Measurements from ENCODE around the gene PRSS22.
A peak's percentile ranks its signal among the peaks of the same experiment; 100 is the strongest.

The PRSS22 gene

DNA sequence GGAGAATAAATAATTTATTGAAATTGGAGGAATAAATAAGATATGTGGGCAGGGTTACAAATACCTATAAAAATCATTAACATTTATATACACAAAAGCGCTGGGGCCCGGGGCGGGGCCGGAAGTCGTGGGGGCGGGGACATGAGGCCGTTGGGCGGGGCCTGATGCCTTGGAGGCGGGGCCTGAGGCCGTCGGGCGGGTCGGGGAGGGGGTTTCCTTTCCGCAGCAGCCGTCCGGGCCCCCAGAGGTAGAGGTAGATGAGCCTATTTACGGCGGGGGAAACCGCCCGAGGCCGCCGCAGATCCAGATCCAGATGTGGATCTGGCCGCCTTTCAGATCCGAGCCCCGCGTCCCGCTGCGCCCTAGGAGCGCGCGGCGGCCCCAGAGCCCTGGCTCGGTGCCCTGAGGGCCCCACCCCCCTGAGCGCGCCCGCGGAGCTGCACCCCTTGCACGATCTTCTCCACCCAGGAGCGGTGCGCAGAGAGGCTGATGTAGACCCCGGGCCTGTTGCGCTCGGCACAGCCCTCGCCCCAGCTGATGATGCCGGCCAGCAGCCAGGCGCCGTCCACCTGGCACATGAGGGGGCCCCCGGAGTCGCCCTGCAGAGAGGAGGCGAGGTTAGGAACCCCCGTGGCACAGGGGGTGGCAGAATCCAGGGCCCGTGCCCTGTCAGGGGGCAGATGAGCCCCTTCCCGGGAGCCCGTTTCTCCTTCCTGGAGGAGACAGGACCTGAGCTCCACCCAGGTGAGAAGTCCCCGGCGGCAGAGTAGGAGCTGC lies 5.1 kb downstream of the PRSS22 start:
- DNase-seq (ENCODE audit: low spot score) = no peak

DNA sequence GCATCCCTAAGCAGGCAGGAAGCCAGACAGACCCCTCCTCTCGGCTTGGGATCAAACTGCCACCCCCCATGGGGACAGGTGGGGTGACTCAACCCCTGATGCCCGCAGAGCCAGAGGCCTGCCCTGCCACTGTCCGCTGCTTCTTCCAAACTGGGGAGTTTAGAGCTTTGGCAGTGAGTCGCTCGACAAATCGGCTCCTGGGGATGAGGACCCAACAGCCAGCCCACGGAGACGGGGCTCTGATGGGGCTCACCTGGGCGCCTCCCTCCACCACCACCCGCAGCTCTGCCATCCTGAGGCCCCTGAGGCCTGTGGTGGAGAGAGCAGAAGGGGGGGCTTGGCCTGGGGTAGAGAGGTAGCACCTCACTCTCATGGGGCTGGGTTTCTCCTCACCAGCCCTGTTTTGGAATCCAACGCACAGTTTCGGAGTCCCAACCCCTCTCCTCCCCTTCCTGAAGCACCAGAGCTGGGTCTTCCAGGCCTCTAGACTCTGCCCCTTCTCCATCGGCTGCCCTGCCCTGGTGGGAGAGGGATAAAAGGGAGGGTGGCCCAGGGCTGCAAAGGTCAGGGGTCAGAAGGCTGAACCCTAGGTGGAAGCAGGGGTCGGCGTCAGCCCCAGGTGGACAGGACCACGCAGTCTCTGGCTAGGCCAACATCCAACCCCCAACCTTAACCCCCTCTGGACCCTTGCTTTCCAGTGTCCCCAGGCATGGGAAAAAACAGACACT lies 5.8 kb downstream of the PRSS22 start:
- no peak for DNase-seq (ENCODE audit: low spot score)

DNA sequence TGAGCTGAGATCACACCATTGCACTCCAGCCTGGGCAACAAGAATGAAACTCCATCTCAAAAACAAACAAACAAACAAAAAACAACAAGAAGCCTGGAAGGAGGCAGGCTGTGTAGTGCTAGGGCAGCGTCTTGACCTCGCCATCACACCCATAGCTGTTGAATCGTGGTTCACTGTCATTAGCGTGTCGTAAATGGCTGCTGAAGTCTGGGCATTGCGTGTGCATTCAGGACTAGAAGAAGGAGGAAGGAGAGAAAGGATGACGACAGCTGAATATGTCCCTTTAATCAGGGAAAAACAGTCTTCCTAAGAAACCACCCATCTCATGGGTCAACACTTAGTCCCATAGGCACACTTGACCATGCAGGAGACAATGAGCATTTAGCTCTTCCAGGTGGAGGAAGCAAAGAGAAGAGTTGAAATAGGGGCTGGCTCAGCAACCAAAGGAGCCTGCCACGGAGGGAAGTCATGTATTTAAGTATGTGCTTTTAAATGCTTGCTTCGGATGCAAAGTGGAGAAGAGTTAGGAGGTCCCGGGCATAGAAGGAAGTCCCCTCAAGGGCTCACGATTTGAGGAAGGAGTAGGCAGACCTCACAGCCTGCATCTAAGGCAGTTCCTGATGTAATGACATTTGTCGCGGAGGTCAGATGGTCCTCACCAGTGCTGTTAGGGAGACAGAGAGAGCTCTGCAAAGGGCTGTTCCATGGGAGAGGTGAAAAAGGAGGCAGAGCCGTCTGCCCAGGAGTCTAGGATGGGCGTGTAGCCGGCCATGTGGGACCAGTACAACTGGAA lies 8.8 kb downstream of the PRSS22 start:
- no peak for DNase-seq (ENCODE audit: low spot score)

DNA sequence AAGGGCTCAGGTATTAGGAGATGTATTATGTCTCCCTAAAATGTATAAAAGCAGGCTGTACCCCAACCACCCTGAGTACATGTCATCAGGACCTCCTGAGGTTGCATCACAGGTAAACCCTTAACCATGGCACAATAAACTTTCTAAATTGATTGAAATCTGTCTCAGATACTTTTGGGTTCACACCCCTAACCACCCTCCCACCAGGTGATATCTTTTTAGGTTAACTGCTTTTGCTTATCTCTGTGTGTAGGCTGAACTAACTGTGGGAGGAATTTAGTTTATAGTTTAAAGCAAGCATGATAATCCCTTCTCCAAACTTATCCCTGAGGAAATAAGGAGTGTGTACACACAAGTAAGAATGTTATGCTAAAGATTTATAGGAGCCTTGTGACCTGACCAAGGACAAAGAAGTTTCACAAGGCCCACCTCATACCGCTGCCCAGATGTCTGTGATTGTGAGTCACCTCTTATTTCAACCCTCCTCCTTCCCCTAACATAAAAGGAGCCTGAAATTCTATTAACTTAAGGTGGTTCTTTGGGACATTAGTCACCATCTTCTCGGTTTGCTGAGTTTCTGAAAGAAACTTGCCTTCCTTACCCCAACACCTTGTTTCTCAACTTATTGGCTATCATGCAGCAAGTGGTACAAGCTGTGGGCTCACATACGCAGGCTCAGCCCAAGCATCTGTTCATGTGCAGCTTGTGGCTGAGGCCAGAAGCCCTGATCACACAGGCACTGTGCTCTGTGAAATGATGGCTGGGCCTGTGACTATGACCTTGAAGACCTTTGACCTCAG lies 11.3 kb downstream of the PRSS22 start:
- no peak for DNase-seq (ENCODE audit: low spot score)

DNA sequence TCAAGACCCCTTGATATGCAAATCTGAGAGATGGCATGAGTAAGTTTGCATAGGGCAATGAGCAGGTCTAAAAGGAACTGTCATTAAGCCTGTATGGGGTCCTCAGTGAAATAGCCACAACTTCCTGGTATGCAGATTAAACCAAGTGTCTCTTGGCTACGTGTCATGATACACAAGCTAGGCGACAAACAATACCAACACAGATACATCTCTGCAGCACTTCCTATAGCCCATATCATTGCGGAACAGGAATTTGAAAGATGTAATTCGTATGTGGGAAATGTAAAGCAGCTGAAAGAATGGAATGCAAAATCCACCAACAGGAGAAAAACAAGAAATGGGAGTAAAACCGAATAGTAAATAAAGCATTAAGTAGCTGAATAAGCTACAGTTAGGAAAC lies 12.9 kb downstream of the PRSS22 start:
- DNase-seq (ENCODE audit: low spot score) = no peak

DNA sequence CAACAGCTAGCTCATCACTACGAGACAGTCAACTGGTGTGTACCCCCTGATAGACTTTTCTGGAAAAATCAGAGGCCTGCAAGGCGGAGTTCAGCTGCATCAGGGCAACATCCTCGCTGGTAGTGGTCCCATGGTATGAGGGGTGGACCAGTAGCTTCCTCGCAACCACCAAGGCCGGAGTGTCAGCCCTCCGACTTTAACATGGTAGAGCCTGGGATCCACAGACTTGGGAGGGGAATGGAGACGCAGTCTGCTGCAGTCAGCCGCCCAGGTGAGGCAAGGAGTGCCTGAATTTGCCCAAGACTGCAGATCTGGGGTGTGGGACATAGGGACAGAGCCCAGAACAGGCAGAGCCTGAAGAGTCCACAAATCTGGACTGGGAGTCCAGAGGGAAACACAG lies 14.4 kb downstream of the PRSS22 start:
- DNase-seq (ENCODE audit: low spot score) = no peak

DNA sequence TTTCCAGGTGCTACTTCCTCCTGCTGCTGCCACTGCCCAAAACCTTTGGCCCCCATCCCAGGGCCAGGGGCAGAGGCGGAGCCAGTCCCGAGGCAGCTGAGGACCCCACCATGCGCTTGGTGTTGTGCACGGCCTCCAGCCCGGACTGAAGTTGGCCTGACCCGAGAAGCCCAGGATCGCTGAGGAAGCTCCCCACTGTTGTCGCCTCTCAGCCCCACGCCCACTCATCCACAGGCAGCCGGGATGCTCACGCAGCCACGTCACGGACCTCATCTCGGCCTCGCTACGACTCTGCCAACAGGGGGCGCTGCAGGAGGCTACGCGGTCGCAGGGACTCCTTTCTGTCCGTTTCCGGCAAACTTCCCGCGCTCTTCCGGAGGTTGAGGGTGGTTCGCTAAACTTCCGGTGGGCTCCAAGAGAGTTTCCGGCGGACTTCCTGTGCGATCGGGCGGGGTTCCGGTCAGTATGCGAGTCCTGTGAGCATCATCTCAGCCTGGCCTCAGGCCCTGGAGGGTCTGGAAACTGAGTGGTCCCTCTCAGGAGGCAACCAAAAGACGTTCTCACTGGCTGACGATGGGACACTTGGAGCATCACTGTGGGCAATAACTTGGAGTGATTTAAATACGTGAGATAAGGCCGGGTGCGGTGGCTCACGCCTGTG lies 15.5 kb downstream of the PRSS22 start:
- peak; percentile 51 for DNase-seq (ENCODE audit: low spot score)

DNA sequence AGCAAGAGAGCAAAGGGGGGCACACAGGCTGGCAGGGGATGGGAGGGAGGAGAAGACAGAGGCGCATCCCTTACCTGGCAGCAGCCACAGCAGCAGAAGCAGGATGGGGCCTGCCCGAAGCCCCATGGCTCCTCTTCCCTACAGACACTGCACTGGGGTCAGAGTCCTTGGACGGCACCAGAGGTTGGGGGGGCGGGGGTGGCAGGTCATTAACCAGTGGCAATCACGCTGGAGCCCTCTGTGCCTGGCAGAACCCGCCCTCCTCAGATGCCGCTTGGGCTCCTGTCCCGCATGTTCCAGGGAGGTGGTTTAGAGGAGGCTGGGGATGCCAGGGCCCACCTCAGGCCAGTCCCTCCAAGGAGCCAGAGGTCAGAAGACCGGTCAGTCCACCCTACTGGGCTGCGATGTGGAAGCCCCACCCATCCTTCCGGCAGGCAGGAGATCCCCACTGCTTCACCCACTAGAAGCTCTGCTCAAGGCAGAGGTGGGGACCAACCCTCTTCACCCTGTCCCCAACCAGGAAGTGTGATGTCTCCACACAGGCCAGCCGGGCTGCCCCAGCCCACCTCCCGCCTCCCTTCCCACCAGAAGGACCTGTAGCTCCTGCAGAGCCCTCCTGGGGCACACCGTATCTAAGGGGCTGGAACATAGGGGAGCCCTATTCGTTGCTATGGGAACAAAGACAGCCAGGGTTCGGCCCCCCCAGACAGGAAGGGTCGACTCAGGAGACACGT lies 16.2 kb downstream of the PRSS22 start:
- no peak for DNase-seq (ENCODE audit: low spot score)

DNA sequence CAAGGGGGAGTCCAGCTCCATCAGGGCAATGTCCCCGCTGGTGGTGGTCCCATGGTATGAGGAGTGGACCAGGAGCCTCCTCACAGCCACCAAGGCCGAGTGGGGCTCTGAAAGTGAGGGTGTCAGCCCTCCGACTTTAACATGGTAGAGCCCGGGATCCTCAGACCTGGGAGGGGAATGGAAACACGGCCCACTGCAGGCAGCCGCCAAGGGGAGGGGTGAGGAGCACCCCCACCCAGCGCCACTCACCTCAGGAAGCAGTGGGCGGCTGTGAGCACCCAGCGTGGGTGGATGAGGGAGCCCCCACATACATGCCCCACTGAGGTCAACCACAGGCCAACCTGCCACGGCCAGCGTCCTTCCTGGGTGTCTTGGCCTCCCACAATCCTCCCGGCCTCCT lies 17.1 kb downstream of the PRSS22 start:
- DNase-seq (ENCODE audit: low spot score) = no peak

DNA sequence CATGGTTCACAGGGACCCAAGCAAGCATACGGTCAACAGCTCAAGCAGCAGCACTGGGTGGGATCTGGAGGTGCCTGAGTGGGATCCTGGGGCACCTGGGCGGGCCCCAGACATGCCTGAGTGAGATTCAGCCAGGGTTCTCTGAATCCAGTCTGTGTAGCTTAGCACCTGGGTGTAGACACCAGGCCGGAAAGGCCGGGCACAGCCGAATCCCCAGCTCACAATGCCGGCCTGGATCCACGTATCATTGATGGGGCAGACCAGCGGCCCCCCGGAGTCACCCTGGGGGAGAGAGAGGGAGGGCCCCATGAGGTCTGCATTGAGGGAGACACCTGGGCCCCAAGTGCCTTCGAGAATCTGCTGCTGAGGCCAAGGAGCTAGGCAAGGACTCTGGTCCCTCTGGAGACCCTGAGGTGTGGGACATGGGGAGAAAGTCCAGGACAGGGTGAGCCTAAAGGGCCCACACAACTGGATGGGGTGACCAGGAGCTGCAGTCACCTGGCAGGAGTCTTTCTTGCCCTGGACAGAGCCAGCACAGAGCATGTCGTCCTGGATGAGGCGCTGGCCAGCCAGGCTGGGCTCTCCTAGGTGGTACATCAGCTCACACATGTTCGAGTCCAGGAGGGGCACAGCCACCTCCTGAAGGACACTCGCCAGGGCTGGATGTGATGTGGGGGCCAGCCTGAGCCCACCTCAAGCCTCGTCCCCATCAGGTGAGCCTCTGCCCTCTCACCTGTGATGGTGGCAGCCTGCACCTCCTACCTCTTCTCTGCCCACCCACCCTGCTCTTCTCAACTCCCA lies 18.1 kb downstream of the PRSS22 start:
- no peak for DNase-seq (ENCODE audit: low spot score)

DNA sequence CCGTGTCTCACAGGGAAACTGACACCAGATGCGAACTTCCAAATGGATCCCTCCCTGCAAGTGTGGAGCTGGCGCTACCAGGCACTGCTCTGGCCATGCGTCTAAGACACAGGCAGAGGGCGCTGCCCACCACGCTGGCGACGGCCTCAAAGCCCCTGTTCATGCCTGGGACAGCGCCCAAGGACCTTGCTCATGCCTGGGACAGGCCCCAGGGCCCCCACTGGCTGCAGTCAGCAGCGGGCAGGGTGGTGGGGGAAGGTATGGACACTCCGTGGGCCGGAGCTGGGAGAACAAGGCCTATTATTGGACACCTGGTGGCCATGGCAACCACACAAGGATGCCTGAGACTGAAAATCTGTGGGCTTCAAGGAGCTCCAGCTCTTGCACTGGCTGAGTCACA lies 19.0 kb downstream of the PRSS22 start:
- DNase-seq (ENCODE audit: low spot score) = peak; percentile 90

DNA sequence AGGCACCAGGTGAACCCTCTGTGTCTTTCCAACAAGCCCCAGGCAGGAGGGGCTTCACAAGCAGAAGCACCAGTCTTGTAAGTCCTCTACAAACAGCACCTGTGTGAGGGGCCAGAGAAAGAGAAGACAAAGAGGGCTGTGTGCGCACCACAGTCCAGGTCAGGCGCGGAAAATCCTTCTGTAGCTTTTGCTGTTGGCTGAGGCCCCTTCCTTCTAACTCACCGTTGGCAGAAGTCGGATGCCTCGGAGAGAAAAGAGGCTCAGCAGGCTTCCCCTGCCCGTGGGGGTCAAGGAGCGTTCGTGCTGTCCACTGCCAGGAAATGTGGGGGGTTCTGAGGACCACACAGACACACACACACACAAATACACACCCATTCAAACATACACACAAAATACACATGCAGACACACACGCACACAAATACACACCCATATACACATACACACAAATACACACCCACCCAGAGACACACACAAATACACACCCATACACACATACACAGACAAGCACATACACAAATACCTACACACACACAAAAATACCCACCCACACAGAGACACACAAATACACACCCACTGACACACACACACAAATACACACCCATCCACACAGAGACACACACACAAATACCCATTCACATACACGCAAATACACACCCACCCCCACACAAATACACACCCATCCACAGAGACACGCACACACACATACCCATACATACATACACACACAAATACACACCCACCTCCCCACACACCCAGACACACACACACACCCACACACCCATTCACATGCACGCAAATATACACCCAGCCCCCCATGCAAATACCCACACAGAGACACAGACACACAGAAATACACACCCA lies 21.1 kb downstream of the PRSS22 start:
- no peak for DNase-seq (ENCODE audit: low spot score)

DNA sequence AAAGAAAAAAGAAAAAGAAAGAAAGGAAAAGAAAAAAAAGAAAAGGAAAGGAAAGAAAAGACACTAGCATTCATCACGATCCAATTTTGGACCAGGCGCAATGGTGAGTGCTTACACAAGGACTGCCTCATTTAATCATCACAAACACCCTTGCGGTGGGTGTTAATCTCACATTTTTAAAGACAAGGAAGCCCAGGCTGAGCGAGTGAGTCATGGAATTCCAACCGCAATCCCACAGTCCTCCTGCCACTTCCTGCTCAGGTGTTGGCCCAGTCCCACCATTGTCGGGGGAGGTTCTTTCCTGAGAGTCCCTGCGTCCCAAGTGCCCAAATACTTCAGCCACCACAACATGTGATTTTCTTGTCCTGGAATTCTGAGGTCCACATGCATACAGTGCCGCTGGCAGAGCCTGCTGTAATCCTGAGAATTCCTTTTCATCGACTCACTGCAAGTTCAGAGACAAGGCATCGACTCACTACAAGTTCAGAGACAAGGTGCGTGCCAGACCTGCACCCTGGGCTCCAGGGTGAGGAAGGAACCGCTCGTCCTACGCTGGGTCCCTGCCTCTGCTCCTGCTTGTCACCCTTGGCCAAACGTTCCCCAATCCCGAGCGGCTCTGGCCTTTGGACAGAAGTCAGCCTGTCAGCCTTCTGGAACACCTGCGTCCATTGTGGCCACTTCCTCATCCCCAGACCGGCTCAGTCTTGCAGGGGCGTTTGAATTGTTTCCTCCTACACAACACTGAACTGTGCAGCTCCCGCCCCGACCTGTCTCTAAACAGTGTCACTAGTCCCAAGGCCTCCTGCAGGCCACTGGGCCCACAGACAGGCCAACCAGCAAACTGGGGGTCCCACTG lies 22.1 kb downstream of the PRSS22 start:
- DNase-seq (ENCODE audit: low spot score) = no peak

DNA sequence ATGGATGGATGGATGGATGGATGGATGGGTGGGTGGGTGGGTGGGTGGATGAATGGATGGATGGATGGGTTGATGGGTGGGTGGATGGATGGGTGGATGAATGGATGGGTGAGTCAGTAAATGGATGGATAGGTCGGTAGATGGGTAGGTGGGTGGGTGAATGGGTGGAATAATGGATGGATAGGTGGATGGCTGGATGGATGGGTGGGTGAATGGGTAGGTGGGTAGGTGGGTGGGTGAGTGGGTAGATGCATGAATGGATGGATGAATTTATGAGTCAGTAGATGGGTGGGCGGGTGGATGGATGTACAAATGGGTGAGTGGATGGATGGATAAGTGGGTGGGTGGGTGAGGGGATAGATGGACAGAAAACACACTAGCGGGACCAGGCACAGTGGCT lies 23.0 kb downstream of the PRSS22 start:
- DNase-seq (ENCODE audit: low spot score) = no peak

DNA sequence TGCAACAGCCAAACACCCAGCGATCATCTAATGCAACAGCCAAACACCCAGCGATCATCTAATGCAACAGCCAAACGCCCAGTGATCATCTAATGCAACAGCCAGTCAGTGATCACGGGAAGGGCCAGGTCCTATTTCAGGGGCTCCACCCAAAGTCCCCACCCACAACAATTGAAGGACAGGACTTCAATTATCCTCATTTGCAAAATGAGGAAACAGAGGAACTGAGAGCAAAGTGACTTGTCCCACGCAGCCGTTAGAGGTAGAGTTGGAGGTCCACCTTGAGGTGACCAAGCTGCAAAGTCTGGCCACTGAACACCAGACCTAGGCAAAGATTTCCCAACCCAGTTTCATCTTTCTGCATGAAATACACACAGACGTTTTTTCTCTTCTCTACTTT lies 24.2 kb downstream of the PRSS22 start:
- no peak for DNase-seq (ENCODE audit: low spot score)

DNA sequence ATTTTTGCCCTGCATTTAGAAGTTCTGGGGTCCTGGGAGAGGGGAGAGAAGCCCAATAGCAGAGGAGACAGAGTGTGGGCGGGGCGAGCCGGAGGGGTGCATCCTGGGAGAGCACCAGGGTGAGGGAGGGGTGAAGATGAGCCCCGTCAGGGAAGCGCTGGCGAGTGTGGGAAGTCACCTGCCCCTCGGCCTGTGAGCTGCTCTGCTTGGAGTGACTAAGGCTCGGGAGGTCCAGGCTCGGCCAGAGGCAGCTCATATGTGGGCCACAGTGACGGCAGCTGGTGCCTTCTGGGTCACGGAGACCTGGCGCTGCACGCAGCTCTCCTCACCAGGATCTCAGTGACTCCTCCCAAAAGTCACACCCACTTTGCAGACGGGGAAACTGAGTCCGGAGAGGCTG lies 26.8 kb downstream of the PRSS22 start:
- DNase-seq (ENCODE audit: low spot score) = no peak

DNA sequence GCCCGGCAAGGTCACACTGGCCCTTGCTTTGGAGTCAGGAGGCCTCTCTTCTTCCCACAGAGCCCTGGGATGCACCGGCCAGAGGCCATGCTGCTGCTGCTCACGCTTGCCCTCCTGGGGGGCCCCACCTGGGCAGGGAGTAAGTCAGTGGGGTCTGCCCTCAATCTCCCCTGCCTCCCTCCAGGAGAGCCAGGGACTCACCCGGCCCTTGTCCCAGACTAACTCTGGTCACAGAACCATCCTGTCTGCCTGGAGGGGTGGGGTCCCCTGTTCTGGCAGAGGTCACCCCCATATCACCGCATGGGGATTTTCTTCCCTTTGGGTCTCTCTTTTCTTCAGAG lies 27.6 kb downstream of the PRSS22 start:
- DNase-seq (ENCODE audit: low spot score) = no peak
